ENCODE data around the gene PLA2G4A. TPM values are rescaled to one million over a fixed set of nuclear protein-coding genes. Genes with fewer than 3 reads are reported as not detected.

The PLA2G4A gene
- total RNA-seq, 2 donors from 2014 or later = 0.35 to 0.96 TPM

DNA sequence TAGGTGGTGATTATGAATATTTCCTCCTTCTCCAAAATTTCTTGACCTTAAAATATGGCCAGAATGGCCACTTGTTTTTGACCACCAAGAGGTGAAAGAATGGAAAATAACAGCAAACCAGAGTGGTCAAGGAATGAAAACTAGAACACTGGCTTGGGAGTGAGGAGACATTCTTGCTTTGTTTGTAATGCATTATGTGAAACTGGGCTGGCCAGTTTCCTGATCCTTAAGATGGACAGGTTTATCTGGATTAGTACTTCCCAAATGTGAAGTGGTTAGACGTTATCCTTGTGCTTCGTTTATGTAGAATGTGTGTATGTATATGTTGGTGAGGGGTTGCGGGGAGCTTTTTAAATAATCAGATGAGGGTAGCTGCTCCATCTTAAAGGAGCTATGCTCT, 12.8 kb downstream of the PLA2G4A start:
- no peak for ATAC-seq
- no peaks in the 10 kb centered on the region for H3K9me3 ChIP-seq (ENCODE audit: control insufficient read depth, low read length, poor library complexity, severe bottlenecking)
- Mint-ChIP-seq H3K36me3 (ENCODE audit: low read depth) (no peaks in the 10 kb centered on the region), H3K4me1 (no peaks in the 10 kb centered on the region), H3K27me3 (no peaks in the 10 kb centered on the region), H3K27ac (no peak overlapping the region), H3K4me3 (no peak overlapping the region)
- no peak for DNase-seq

DNA sequence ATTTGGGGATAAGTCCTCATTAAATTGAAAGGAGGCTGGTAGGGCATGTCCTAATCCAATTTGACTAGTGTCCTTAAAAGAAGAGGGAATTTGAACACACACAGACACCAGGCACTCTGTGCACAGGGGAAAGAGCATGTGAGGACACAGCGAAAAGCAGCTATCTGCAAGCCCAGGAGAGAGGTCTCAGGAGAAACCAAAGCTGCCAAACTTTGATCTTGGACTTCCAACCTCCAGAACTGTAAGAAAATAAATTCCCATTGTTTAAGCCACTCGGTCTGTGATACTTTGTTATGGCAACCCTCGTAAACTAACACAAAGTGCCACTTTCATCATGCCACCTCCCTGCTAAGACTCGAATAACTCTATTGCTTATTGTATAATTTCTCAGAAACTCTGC, 13.8 kb downstream of the PLA2G4A start:
- no peak for ATAC-seq
- no peaks in the 10 kb centered on the region for H3K9me3 ChIP-seq (ENCODE audit: control insufficient read depth, low read length, poor library complexity, severe bottlenecking)
- H3K36me3 Mint-ChIP-seq (ENCODE audit: low read depth) = no peaks in the 10 kb centered on the region
- no peaks in the 10 kb centered on the region for H3K27me3 Mint-ChIP-seq
- H3K4me1 Mint-ChIP-seq = no peaks in the 10 kb centered on the region
- no peak for DNase-seq
- no peak overlapping the region for H3K27ac Mint-ChIP-seq
- H3K4me3 Mint-ChIP-seq = no peak overlapping the region

DNA sequence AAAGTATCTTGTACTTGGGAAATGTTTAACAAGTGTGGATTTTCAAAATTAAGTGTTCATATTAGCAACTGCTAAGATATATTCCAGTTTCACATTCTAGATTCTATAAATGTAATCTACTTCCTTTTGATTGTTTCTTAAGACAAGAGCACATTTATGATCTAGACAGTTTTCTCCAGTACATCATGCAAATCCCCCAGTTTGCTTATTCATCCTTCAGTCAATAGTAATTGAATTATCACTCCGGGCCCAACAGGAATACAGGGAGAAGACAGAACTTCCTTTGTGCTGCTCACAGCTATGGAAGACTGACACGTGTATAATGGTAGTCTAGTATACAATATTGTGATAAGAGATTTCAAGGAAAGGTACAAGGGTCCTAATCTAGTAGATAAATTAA, 14.5 kb downstream of the PLA2G4A start:
- H3K27me3 Mint-ChIP-seq = no peaks in the 10 kb centered on the region
- H3K4me1 Mint-ChIP-seq = no peaks in the 10 kb centered on the region
- H3K9me3 ChIP-seq (ENCODE audit: control insufficient read depth, low read length, poor library complexity, severe bottlenecking) = no peaks in the 10 kb centered on the region
- ATAC-seq = no peak
- no peak overlapping the region for H3K4me3 Mint-ChIP-seq
- H3K27ac Mint-ChIP-seq = no peak overlapping the region
- H3K36me3 Mint-ChIP-seq (ENCODE audit: low read depth) = no peaks in the 10 kb centered on the region
- DNase-seq = no peak

DNA sequence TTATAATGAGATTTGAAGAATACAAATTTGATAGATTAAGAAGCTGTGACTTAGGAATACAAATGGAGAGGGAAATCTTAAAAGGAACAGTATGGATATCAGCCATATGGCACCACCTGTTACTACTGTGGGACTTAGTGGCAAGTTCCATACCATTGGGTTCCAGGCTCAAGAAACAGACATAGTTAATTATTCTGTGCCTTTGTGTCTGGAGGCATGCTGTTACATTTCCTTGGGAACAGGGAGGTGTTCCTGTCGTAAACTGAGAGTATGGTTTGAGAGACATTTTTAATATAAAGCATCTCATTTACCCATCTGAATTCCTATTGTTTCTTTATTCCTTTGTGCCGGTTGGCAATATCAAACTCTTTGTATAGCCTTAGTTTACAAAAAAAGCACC, 15.2 kb downstream of the PLA2G4A start:
- no peak for ATAC-seq
- no peaks in the 10 kb centered on the region for H3K27me3 Mint-ChIP-seq
- DNase-seq = no peak
- no peak overlapping the region for H3K27ac Mint-ChIP-seq
- H3K4me1 Mint-ChIP-seq = no peaks in the 10 kb centered on the region
- H3K4me3 Mint-ChIP-seq = no peak overlapping the region
- no peaks in the 10 kb centered on the region for H3K36me3 Mint-ChIP-seq (ENCODE audit: low read depth)
- no peaks in the 10 kb centered on the region for H3K9me3 ChIP-seq (ENCODE audit: control insufficient read depth, low read length, poor library complexity, severe bottlenecking)

DNA sequence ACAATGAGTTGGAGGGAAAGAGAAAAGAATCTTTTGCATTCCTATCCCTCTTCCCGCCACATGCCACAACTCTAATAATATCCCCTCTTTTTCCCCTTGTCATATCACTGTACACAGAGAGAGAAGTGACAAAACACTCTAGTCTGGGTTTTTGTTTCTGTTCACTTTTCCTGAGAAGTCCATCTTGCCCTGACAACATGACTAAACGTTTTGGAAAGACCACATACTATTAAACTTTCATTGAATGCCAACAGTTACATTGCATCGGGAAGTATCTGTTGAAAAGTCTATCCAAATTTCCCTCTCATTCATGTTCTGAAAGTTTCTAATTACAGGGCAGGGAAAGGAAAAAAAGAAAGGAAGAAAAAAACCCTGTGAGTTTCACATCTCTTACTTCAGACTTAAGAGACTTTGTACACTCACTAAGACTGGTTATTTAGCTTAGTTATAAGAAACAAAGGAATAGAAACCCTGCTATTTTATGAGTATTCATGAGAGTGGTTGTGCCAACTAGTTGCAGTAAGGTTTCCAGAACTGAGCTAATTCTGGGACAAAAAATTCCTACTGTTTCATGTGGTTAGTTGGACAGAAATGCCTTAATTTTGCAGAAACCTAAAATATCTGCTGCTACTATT, 16.9 kb downstream of the PLA2G4A start:
- DNase-seq (no peak), ATAC-seq (no peak)
- Mint-ChIP-seq H3K4me1 (no peaks in the 10 kb centered on the region), H3K27ac (no peak overlapping the region), H3K27me3 (no peaks in the 10 kb centered on the region), H3K4me3 (no peak overlapping the region), H3K36me3 (ENCODE audit: low read depth) (no peaks in the 10 kb centered on the region)
- no peaks in the 10 kb centered on the region for H3K9me3 ChIP-seq (ENCODE audit: control insufficient read depth, low read length, poor library complexity, severe bottlenecking)

DNA sequence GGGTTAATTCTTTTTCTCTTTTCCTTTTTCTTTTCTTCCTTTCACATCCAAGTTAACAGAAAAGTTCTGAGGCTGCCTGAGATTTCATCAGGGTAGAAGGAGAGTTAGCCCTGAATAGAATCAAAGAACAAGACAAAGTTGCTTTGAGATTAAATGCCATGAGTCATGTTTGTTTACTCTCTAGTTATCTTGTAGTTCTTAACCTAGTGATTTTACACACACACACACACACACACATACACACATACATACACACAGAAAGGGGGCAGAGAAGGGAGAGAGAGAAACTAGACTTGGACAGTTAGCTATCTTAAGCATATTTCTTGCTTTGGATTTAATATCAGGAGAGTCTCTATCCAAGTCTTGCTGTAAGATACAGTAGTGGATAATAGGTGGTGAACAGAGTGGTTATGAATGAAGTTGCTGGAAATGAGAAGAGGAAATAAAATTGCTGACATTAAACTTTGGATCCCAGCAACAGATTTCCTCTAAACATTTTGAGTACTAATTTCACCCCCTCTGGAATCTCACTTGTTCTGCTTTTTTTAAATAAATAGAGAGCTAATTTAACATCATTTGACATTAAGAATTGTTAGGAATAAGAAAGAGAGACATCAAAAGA, 19.9 kb downstream of the PLA2G4A start:
- no peaks in the 10 kb centered on the region for H3K27me3 Mint-ChIP-seq

DNA sequence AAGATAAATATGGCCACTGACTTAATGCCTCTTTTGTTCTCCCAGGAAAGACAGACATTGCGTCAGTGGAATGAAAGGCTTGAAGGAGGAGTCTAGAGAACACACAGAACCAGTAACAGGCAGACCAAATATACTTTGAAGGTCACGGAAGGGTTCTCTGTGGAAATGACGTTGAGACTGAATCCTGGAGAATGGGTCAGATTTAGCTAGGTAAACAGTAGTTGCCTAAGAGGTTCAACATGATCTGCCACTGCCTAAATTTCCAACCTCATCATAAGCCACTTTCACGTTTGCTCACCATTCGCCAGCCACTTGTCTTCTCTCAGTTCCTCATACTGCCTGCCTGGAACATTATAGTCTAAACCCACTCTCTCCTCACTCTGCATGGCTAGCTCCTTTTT, 20.5 kb downstream of the PLA2G4A start:
- ATAC-seq = no peak
- H3K27ac Mint-ChIP-seq = no peak overlapping the region
- H3K27me3 Mint-ChIP-seq = no peaks in the 10 kb centered on the region
- H3K9me3 ChIP-seq (ENCODE audit: control insufficient read depth, low read length, poor library complexity, severe bottlenecking) = no peaks in the 10 kb centered on the region
- no peaks in the 10 kb centered on the region for H3K36me3 Mint-ChIP-seq (ENCODE audit: low read depth)
- no peaks in the 10 kb centered on the region for H3K4me1 Mint-ChIP-seq
- H3K4me3 Mint-ChIP-seq = no peak overlapping the region
- no peak for DNase-seq

More for the DNA sequence above, 19.9 kb downstream of the PLA2G4A start:
- Mint-ChIP-seq H3K4me3 (no peak overlapping the region), H3K27ac (no peak overlapping the region), H3K4me1 (no peaks in the 10 kb centered on the region), H3K36me3 (ENCODE audit: low read depth) (no peaks in the 10 kb centered on the region)
- DNase-seq = no peak
- H3K9me3 ChIP-seq (ENCODE audit: control insufficient read depth, low read length, poor library complexity, severe bottlenecking) = no peaks in the 10 kb centered on the region
- ATAC-seq = no peak

DNA sequence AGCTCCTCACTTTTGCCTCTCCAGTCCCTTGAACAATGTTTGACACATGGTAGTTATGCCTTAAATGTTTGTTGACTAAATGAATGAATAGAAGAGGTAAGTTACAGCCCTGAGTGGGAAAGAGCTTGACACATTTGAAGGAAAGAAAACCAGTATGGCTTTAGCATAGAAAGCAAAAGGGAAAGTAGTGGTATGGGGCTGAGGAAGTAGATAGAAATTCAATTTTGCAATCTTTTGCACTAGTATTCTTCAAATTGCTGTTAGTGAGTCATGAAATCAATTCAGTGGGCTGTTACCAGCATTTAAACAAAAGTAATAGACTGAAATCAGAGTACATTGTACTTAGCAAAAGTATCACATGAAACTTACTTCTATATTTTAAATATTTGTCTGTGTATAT, 21.1 kb downstream of the PLA2G4A start:
- DNase-seq = no peak
- no peak overlapping the region for H3K4me3 Mint-ChIP-seq
- ATAC-seq = no peak
- no peaks in the 10 kb centered on the region for H3K4me1 Mint-ChIP-seq
- no peak overlapping the region for H3K27ac Mint-ChIP-seq
- no peaks in the 10 kb centered on the region for H3K36me3 Mint-ChIP-seq (ENCODE audit: low read depth)
- no peaks in the 10 kb centered on the region for H3K27me3 Mint-ChIP-seq
- H3K9me3 ChIP-seq (ENCODE audit: control insufficient read depth, low read length, poor library complexity, severe bottlenecking) = no peaks in the 10 kb centered on the region

DNA sequence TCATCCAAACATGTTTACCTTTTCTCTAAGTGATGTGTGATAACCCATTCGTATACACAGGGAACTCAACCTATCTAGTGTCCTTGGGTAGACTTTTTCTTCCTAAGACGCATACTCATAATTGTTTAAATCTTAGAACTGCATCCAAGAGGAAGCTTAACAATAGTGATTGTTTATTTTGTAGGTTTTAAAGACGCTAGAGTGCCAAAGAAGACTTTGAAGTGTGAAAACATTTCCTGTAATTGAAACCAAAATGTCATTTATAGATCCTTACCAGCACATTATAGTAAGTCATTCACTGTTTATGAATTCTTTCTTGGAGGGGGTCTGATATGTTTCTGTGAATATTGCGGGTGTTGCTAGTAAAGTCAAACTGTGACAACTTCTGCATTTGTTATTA, 25.4 kb downstream of the PLA2G4A start:
- Mint-ChIP-seq H3K4me3 (no peak overlapping the region), H3K4me1 (no peaks in the 10 kb centered on the region), H3K36me3 (ENCODE audit: low read depth) (no peaks in the 10 kb centered on the region), H3K27ac (no peak overlapping the region), H3K27me3 (no peaks in the 10 kb centered on the region)
- DNase-seq = no peak
- H3K9me3 ChIP-seq (ENCODE audit: control insufficient read depth, low read length, poor library complexity, severe bottlenecking) = no peaks in the 10 kb centered on the region
- ATAC-seq = no peak

DNA sequence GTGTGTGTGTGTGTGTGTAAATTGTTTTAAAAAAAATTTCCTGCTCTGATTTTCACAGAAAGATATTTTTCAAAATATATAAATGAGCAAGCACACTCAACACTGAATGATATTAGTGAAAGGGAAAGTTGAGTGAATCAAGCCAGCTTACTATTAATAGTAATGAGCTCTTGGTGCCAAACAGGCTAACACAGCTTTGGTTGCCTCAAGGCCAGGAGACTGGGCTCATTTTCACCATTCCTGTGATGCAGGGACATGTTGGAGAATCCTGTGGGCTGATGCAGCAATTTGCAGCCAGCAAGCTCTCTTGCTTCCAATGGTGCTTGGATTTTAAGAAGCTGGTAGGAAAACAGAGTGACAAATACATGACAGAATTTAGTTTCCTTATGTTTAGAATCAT, 30.2 kb downstream of the PLA2G4A start:
- Mint-ChIP-seq H3K4me3 (no peak overlapping the region), H3K4me1 (no peaks in the 10 kb centered on the region), H3K27ac (no peak overlapping the region), H3K27me3 (no peaks in the 10 kb centered on the region), H3K36me3 (ENCODE audit: low read depth) (no peaks in the 10 kb centered on the region)
- ATAC-seq (no peak), DNase-seq (no peak)
- no peaks in the 10 kb centered on the region for H3K9me3 ChIP-seq (ENCODE audit: control insufficient read depth, low read length, poor library complexity, severe bottlenecking)

DNA sequence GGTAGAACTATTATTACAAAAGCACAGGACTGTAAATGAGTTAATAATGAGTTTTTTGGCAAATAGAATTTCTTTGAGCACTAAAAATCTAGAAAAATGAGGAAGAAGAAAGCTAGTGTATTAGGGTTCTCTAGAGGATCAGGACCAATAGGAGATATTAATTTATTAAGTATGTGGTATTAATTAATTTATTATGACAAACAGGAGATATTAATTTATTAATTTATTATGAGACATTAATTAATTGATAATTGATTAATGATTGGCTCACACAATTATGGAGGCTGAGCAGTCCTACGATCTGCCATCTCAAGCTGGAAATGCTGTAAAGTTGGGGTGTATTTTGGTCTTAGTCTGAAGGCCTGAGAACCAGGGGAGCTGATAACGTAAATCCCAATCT, 31.2 kb downstream of the PLA2G4A start:
- Mint-ChIP-seq H3K36me3 (ENCODE audit: low read depth) (no peaks in the 10 kb centered on the region), H3K27ac (no peak overlapping the region), H3K4me1 (no peaks in the 10 kb centered on the region), H3K27me3 (no peaks in the 10 kb centered on the region), H3K4me3 (no peak overlapping the region)
- no peak for ATAC-seq
- DNase-seq = no peak
- H3K9me3 ChIP-seq (ENCODE audit: control insufficient read depth, low read length, poor library complexity, severe bottlenecking) = no peaks in the 10 kb centered on the region

DNA sequence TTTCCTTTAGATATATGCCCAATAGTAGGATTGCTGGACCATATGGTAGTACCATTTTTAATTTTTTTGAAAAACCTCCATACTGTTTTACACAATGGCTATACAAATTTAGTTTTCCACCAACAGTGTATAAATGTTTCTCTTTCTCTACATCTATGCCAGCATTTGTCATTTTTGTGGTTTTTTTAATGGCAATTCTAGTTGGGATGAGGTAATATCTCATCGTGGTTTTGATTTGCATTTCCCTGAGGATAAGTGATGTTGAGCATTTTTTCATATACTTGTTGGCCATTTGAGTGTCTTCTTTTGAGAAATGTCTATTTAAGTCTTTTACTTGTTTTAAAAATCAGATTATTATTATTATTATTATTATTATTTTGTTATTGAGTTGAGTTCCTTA, 35.5 kb downstream of the PLA2G4A start:
- DNase-seq = no peak
- Mint-ChIP-seq H3K4me3 (no peak overlapping the region), H3K4me1 (no peaks in the 10 kb centered on the region), H3K36me3 (ENCODE audit: low read depth) (no peaks in the 10 kb centered on the region), H3K27me3 (no peaks in the 10 kb centered on the region), H3K27ac (no peak overlapping the region)
- H3K9me3 ChIP-seq (ENCODE audit: control insufficient read depth, low read length, poor library complexity, severe bottlenecking) = no peaks in the 10 kb centered on the region
- ATAC-seq = no peak

DNA sequence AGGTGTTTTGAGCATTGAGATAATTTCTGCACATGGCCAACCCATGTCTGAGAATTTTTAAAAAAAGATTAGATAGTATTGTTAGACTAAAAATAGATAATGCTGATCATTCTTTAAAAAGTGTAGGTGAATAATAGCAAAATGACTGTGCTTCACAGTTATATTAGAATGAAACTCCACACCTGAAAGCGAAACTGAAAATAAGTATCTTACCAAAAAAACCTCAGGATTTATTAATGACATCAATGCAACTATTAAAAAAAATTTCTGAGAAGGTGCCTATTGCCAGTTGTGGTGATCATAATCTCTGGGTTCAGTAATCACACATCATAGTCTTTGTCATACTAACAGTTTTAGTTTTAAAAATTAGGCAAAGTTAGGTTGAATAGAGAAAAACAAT, 36.5 kb downstream of the PLA2G4A start:
- no peak overlapping the region for H3K27ac Mint-ChIP-seq
- peaks cover 5% of the 10 kb centered on the region for H3K27me3 Mint-ChIP-seq
- H3K9me3 ChIP-seq (ENCODE audit: control insufficient read depth, low read length, poor library complexity, severe bottlenecking) = no peaks in the 10 kb centered on the region
- H3K36me3 Mint-ChIP-seq (ENCODE audit: low read depth) = no peaks in the 10 kb centered on the region
- H3K4me3 Mint-ChIP-seq = no peak overlapping the region
- no peaks in the 10 kb centered on the region for H3K4me1 Mint-ChIP-seq
- ATAC-seq (no peak), DNase-seq (no peak)

DNA sequence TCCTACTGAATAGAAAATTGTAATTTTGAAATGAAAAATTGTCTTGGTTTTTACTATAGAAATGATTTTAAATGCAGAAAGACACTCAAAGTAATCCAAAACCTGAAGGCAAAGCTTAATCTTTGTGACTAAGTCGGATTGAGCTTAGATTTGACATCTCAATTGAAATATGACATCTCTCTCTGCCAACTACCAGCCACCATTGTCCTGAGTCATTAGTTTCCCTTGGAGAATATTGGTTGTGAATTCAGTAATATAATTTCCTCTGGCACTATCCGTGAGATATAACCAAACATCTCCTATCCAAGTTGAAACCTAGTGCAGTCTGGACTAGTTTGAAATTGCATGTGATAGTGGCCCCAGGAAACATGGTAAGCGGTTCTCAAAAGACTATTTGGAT, 37.1 kb downstream of the PLA2G4A start:
- H3K4me3 Mint-ChIP-seq = no peak overlapping the region
- no peaks in the 10 kb centered on the region for H3K36me3 Mint-ChIP-seq (ENCODE audit: low read depth)
- H3K27ac Mint-ChIP-seq = no peak overlapping the region
- peaks cover 5% of the 10 kb centered on the region for H3K27me3 Mint-ChIP-seq
- H3K4me1 Mint-ChIP-seq = no peaks in the 10 kb centered on the region
- H3K9me3 ChIP-seq (ENCODE audit: control insufficient read depth, low read length, poor library complexity, severe bottlenecking) = no peaks in the 10 kb centered on the region
- DNase-seq (no peak), ATAC-seq (no peak)
